GM21515 (cell line): ENCODE measurements around the gene CLBA1.
"Not testable (repeated sequence)": the region's sequence is repeated elsewhere in the genome, so short reads cannot be mapped to it uniquely, and the experiment has no call there.

Source experiments
- ATAC-seq: cut with Tn5 transposase; IDR thresholded peaks from one replicate; pipeline ENCODE4 v1.9.1; 2021; ENCODE audit not compliant: unreplicated experiment

Gene CLBA1

DNA sequence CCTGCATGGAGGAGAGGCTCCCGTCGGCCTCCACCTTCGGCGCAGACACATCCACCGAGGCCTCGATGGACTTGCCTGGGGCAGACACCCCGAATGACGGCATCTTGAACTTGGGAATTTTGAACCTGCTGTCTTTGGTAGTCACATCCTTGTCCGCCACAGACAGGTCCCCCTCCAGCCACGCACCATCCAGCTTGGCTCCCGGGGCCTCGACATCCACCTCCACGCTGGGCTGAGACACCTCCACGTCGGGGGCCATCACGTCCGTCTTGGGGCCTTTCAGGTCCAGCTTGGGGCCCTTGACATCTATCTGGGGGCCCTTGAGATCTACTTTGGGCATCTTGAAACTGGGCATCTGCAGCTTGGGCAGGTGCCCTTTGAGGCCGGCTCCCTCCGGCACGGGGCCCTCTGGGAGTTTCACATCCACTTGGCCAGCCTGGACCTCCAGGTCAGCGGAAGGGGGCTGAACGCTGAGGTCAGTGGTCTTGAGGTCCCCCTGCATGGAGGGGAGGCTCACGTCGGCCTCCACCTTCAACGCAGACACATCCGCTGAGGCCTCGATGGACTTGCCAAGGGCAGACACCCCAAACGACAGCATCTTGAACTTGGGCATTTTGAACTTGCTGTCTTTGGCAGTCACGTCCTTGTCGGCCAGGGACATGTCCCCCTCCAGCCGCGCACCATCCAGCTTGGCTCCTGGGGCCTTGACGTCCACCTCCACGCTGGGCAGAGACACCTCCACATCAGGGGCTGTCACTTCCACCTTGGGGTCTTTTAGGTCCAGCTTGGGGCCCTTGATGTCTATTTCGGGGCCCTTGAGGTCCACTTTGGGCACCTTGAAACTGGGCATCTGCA lies 37.5 kb upstream of the CLBA1 start:
- not testable (repeated sequence) for ATAC-seq

DNA sequence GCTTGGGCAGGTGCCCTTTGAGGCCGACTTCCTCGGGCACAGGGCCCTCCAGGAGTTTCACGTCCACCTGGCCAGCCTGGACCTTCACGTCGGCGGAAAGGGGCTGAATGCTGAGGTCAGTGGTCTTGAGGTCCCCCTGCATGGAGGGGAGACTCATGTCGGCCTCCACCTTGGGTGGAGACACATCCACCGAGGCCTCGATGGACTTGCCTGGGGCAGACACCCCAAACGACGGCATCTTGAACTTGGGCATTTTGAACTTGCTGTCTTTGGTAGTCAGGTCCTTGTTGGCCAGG lies 36.9 kb upstream of the CLBA1 start:
- no peak for ATAC-seq

DNA sequence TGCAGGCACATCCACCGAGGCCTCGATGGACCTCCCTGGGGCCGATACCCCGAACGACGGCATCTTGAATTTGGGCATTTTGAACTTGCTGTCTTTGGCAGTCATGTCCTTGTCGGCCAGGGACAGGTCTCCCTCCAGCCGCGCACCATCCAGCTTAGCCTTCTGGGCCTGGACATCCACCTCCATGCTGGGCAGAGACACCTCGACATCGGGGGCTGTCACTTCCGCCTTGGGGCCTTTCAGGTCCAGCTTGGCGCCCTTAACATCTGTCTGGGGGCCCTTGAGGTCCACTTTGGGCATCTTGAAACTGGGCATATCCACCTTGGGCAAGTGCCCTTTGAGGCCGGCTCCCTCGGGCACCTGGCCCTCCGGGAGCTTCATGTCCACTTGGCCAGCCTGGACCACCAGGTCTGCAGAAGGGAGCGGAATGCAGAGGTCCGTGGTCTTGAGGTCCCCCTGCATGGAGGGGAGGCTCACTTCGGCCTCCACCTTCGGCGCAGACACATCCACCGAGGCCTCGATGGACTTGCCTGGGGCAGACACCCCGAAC lies 36.1 kb upstream of the CLBA1 start:
- not testable (repeated sequence) for ATAC-seq

DNA sequence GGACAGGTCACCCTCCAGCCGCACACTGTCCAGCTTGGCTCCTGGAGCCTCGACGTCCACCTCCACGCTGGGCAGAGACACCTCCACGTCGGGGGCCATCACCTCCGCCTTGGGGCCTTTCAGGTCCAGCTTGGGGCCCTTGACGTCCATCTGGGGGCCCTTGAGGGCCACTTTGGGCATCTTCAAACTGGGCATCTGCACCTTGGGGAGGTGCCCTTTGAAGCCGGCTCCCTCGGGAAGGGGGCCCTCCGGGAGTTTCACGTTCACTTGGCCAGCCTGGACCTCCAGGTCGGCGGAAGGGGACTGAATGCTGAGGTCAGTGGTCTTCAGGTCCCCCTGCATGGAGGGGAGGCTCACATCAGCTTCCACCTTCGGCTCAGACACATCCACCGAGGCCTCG lies 35.6 kb upstream of the CLBA1 start:
- no peak for ATAC-seq

DNA sequence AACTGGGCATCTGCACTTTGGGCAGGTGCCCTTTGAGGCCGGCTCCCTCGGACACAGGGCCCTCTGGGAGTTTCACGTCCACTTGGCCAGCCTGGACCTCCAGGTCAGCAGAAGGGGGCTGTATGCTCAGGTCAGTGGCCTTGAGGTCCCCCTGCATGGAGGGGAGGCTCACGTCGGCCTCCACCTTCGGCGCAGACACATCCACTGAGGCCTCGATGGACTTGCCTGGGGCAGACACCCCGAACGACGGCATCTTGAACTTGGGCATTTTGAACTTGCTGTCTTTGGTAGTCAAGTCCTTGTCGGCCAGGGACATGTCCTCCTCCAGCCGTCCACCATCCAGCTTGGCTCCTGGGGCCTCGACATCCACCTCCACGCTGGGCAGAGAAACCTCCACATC lies 34.9 kb upstream of the CLBA1 start:
- ATAC-seq = not testable (repeated sequence)

DNA sequence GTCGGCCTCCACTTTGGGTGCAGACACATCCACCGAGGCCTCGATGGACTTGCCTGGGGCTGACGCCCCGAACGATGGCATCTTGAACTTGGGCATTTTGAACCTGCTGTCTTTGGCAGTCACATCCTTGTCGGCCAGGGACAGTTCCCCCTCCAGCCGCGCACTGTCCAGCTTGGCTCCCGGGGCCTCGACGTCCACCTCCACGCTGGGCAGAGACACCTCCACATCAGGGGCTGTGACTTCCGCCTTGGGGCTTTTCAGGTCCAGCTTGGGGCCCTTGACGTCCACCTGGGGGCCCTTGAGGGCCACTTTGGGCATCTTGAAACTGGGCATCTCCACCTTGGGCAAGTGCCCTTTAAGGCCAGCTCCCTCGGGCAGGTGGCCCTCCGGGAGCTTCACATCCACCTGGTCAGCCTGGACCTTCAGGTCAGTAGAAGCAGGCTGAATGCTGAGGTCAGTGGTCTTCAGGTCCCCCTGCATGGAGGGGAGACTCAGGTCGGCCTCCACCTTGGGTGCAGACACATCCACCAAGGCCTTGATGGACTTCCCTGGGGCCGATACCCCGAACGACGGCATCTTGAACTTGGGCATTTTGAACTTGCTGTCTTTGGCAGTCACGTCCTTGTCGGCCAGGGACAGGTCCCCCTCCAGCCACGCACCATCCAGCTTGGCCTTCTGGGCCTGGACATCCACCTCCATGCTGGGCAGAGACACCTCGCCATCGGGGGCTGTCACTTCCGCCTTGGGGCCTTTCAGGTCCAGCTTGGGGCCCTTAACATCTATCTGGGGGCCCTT lies 33.5 kb upstream of the CLBA1 start:
- not testable (repeated sequence) for ATAC-seq

DNA sequence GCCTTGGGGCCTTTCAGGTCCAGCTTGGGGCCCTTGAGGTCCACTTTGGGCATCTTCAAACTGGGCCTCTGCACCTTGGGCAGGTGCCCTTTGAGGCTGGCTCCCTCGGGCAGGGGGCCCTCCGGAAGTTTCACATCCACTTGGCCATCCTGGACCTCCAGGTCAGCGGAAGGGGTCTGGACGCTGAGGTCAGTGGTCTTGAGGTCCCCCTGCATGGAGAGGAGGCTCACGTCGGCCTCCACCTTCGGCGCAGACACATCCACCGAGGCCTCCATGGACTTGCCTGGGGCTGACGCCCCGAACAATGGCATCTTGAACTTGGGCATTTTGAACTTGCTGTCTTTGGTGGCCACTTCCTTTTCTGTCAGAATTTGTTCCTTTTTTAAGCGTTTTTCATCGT lies 32.5 kb upstream of the CLBA1 start:
- no peak for ATAC-seq

DNA sequence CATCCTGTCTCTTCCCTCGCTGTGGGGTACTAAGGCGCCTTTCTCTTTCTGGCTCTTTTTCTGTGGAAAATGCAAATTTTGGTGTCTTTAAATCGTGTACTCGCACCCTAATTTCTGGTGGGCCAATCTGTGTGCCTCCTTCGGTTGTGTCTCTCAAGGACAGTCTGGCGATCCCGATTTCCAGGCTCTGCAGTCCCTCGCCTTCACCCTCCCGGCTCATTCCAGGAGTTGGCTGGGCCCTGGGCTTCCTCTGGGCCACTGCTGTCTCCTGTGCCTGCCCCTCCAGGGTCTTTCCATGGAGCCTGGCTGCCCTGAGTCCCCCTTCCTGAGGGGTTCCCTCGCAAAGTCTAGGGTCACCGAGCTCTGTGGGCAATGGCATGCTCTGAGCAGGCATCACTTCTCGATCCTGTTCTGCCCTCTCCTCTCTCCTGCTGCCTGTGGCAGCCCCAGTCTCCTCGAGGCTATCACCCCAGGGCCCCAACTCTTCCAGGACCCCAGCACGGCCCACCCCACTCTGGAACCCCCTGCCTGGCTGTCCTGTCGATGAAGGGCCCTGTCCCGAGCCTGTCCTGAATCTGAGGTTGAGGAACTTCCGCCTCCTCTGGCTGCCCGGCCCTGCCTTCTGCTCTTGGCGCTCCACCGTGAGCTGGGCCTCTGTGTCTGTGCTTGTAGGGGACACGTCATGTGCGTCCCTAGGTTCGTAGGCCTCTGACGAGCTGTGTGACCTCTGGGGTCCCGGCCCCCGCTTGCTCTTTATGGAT lies 31.5 kb upstream of the CLBA1 start:
- no peak for ATAC-seq

DNA sequence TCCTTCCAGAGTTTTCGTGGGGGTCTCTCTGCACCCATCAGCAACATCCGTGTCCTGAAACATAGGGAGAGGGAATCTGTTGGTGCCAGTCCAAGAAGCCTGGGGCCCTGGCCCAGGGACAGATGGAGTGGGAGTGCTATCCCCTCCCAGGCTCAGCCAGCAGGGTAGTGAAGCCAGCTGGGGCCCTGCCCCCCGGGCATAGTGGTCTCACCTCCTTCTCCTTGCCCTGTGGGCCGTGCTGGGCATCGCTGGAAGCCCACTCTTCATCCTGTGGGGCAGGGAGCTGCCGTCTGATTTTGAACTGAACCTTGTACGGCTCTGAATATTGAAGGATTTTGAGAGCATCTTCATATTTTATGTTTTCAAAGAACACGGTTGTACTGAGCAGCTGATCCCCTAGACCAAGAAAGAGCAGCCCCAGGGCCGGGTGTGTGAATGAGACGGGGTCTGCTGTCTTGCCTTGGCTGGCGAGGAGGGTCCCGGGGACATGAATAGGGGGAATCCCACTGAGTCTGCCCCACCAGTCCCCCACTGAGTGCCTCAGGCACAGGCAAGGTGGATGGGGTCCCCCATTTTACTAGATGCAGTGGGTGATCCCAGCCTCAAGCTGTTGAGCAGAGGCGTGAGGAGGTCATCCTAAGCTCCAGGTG lies 30.7 kb upstream of the CLBA1 start:
- no peak for ATAC-seq

DNA sequence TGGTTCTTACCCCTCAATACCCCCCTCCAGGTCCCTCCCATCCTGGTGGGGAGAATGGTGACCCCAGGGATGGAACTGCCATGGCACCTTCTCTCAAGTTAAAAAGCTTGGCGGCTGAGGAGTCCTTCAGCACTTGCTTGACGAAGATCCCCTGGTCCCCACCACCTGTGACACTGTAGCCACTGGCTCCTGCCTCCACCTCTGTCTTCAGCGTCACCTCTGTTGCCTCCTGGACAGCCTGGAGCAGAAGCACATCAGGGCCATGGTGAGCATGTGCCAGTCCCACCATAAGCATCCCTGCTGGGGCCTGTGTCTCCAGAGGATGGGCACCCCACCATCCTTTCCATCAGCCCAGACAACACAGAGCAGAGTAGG lies 30.2 kb upstream of the CLBA1 start:
- no peak for ATAC-seq

DNA sequence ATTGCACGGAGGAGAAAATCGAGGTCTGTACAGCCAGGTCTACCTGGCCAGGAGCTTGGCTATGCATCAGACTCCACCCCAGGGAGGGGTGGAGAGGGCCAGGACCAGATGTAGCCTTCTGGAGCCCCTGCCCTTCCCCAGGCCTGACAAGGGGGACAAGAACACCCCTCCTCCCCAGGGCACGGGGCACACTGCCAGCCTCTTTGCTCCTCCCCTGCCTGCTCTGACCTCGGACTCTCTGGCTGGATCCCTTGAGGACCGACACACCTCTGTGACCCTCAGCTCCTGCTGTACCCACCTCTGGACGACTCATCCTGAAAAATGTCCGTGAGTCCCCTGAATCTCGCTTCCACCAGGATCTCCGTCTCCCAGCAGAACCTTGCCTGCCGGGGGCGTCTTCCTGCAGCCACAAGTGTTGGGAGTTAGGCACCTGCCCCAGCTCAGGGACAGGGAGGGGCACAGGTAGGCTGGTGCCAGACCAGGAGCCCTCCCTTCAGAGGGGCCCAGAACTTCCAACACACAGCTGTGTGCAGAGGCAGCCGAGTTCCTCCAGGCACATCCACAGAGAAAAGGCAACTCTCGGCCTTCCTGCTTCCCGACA lies 29.2 kb upstream of the CLBA1 start:
- no peak for ATAC-seq

DNA sequence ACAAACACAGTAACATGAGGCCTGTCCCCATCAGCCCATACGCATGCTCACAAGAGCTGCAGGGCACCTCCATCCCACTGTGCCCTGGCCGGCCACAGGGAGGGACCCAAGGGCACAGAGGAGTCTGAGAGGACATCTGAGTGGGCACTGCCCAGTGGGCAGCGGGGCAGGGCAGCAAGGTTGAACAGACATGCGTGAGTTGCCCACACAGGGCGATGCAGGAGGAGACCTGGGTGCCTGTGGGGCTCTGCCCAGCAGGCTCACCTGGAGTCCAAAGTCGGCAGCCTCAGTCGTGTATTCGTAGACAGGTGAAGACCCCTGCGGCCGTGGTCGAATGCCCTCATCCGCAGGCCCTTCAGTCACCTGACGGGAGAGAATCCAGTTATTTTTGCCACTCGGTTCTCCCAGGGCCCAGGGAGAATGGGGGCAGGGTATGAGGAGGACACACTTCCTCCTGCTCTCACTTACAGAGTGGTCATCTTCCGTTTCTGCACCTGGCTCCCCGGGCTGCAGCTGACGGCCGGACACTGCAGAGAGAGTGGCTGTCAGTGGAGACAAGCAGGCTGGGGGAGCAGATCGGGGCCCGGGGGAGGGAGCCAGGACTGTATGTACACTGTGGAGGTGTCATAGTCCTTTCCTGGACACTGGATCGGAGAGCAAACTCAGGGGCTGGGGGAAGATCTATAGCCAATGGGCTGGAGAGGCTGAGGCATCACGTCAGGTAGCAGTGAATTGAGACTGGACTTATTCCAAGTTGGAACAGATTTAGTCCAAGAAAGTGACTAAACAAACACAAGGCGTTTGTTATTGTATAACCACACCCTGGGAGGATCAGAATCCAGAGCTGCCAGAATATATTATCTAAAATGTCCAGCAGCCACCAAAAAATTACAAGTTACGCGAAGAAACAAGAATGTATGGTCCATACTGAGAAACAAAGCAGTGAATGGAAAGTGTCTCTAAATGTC lies 28.2 kb upstream of the CLBA1 start:
- no peak for ATAC-seq

DNA sequence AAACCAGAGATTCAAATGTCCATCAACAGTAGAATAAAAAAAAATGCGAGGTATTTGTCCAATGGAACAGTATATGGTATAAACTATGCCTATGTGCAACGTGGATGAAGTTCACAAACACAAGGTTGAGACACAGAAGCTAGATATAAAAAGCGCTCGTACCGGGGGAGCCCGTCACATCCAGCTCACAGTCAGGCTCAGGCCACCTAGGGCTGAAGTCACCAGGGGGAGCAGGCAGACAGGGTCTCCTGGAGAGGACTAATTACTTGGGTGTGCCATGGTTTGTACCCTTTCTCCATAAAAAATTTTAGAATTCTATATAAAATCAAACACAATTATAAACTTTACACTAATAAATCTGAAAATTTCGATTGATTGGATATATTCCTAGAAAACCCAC lies 21.0 kb upstream of the CLBA1 start:
- ATAC-seq = no peak

DNA sequence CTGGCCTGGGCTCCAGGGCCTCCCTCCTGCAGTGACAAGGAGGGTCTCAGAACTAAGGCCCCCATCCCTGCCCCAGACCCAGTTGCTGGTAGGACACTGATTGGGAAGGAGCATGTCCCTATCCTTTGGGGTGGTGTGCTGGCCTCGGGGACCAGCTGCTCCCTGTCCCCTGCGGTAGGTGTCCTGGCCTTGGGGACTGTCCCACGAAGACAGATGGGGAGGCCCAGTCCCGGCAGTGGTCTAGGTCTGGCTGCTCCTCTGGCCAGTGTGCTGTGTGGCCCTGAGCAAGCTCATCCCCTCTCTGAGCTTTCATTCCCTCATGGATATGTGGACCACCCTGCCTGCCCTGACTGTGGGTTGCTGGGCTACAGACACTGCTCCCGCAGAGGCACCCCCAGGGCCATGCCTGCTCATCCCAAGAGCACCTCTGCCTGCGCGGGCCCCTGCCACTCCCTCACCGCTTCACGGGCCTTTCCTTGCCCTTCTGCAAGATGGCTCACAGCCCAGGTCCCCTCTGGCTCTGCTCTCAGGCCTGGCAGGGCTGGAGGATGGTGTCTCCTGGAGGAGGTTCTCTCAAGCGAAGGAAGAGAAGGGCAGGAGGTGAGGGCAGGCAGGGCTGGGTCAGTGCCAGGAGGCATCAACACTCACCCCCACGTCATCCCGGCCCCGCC lies 19.9 kb upstream of the CLBA1 start:
- ATAC-seq = no peak

DNA sequence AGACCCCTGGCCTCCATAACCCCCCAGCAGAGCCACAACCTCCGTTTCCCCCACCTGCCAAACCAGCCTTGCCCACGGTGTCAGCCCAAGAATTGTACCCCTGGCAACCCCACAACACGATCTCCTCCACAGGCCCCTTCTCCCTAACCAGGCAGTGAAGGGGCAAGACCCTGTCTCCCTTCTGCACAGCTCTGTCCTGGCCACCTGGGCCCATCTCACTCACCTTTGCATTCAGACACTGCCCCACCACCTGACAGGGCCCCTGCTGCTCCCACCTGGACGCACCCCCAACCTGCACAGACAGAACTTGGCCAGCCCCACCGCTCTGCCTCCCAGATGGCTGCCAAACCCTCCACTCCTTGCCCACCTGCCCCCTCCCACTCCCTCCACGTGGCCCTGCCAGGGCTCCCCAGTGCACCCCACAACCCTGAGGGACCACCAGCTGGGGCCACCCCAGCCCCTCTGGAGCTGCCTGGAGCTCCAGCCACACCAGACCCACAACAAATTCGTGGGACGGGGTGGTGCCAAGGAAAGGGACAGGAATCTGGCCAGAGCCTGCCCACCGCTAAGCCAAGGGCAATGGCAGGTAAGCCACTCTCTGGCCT lies 19.2 kb upstream of the CLBA1 start:
- no peak for ATAC-seq

DNA sequence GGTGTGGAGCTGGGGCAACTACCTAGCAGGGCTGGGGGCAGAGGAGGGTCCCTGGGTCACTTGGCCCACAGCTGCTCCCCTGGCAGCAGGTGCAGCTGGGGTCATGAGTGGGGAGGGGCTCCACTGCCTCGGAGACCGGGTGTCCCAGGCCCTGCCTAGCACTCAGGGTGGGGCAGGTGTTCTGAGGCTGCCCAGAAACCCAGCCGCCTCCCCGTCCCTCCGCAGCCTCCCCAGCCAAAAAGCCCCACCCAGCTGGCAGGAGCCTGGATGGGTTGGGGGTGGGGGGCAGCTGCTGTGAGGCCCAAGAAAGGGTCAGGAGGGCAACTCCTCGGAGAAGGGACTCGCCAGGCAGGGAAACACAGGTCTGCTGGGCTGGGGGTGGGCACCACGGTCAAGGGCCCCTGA lies 18.6 kb upstream of the CLBA1 start:
- no peak for ATAC-seq

DNA sequence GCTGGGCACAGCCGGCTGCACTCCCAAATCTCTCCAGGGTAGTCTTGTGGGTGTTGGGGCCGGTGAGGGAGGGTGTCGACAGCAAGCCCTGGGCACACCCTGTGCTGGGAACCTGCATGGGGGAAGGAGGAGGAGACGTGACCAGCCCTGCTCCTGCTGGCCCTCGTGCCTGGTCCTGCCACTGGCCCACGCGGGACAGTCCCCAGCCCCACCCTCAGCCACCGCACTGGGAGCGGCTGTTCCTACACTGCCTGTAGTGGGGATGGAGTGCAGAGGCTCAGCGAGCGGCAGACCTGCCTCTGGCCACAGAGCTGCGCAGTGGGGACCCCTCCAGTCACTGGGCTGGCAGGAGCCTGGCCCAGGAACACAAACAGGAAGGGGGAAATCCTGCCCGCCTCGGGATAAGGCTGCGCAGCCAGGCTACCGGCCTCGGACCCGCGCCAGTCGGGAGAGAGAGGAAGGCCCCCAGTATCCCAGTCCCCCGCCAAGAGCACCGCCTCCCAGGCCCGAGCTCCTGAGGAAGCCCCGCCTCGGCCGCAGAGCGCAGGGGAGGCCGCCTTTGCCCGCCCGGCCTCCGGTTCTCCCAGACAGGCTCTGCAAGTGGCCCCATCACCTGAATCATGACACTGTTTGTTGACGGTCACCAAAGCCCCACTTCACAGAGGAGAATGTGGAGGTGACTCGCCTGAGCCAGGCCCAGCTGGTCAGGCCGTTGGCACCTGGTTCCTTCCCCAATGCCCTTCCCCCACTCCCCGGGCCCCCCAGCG lies 18.0 kb upstream of the CLBA1 start:
- no peak for ATAC-seq

DNA sequence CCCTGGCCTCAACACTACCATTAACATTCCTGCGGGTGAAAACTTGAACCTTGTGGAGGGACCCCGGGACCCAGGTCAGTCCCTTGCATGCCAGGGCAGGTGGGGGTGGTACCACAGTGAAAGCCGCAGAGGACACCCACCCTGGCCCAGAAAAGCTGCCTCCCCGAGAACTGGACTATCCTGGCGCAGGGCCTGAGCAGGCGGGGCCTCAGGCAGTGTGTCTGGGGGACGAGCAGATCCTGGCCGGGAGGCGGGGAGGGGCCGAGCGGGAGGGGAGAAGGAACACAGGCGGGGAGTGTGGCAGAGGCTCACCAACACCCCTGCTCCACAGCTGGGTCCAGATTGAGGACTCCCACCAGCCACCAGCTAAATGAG lies 17.4 kb upstream of the CLBA1 start:
- ATAC-seq = no peak
